GM12873 (cell line): Measurements from ENCODE around the gene SEC24A.

Experiments
- TF ChIP-seq, protein P1 (sequence below): IDR thresholded peaks from 2 replicates; pipeline ENCODE4 v1.5.1; 2012; ENCODE audit warnings: low read depth, mild to moderate bottlenecking, moderate library complexity, low read length, control low read depth; ENCODE audit not compliant: insufficient read depth; ENCODE audit errors: missing control alignments

The SEC24A gene

DNA sequence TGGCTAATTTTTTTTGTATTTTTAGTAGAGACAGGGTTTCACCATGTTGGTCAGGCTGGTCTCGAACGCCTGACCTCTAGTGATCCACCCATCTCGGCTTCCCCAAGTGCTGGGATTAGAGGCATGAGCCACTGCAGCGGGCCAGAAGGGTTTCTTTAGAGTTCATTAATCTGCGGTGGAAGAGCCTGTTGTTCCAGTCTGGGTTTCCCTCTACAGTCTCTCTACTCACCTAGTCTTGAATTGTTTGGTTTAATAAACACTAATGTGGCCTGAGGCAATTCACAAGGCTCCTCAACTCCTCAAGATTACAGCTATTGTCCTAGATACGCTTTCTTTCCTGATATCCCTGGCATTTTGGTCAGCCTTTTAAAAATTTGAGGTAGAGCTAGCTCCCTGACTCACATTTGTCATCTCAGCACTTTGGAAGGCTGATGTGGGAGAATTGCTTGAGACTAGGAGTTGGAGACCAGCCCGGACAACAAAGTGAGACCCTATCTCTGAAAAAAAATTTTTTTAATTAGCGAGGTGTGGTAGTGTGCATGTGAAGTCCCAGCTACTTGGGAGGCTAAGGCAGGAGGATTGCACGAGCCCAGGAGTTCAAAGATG lies 11.4 kb upstream of the SEC24A start:
- TF ChIP-seq, protein P1, sequence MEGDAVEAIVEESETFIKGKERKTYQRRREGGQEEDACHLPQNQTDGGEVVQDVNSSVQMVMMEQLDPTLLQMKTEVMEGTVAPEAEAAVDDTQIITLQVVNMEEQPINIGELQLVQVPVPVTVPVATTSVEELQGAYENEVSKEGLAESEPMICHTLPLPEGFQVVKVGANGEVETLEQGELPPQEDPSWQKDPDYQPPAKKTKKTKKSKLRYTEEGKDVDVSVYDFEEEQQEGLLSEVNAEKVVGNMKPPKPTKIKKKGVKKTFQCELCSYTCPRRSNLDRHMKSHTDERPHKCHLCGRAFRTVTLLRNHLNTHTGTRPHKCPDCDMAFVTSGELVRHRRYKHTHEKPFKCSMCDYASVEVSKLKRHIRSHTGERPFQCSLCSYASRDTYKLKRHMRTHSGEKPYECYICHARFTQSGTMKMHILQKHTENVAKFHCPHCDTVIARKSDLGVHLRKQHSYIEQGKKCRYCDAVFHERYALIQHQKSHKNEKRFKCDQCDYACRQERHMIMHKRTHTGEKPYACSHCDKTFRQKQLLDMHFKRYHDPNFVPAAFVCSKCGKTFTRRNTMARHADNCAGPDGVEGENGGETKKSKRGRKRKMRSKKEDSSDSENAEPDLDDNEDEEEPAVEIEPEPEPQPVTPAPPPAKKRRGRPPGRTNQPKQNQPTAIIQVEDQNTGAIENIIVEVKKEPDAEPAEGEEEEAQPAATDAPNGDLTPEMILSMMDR: no peak

DNA sequence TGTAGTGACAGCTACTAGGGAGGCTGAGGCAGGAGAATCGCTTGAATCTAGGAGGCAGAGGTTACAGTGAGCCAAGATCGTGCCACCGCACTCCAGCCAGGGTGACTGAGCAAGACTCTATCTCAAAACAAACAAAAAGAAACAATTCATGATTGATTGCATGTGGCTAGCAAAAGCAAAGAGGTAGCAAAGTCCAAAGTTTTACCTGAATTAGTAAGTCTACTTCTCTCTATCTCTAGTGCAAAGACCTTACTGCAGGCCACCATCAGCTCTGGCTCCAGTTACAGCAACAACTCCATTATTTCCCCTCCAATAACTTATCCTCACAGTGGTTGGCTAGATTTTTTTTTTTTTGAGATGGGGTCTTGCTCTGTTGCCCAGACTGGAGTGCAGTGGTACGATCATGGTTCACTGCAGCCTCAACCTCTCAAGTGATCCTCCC lies 9.8 kb upstream of the SEC24A start:
- TF ChIP-seq, protein P1: no peak

DNA sequence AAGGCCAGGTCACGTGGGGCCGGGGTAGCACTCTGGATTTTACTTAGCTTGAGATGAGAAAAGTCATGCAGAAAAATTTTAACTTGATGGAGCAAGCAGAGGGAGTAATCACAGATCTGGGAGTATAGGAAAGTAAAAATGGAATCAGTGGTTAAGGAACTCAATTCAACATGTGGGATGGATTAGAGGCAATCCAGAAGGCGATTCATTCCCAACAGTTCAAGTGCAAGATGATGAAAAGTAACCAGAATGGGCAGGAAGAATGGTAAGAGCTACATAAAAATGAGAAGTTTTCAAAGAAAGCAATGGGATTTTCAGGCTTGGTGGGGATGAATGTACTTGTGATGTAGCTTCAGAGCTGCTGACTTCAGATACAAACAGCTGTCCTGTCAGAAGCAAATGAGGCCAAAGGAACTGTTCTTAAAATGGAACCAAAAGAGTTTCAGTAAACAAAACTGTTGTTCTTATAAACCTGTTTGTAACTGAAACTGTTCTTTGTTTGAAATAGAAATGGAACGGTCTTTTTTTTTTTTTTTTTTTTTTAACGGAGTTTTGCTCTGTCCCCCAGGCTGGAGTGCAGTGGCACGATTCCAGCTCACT lies 5.6 kb upstream of the SEC24A start:
- TF ChIP-seq, protein P1: no peak

DNA sequence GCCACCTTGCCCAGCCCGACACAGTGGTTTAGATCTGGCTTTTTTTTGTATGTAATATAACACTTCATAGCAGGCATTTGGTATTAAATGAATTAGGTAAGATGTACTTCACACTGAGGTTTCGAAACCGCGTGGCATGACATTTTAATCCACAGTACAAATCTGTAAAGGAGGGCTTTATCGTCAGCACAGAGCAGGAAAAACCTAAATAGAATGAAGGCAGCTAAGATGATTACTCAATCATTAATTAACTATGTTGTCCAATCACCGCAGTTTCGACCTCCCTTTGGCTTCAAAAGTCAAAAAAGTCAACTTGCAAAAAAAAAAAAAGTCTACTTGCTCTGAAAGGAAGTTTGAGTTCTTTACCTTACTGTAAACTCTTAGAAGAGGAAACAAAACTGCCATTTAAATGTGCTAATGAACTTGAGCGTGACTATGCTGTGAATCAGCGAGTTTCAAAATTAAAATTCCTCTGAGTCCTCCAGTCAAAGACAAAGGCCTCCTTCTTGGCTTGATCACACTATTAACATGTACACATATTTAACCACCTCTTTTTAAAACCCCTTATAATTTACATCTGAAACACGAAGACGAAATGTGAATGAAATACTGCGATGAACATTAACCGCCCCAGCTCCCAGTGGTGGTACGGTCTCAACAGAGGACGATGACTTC lies 698 bp upstream of the SEC24A start:
- TF ChIP-seq, protein P1: no peak

DNA sequence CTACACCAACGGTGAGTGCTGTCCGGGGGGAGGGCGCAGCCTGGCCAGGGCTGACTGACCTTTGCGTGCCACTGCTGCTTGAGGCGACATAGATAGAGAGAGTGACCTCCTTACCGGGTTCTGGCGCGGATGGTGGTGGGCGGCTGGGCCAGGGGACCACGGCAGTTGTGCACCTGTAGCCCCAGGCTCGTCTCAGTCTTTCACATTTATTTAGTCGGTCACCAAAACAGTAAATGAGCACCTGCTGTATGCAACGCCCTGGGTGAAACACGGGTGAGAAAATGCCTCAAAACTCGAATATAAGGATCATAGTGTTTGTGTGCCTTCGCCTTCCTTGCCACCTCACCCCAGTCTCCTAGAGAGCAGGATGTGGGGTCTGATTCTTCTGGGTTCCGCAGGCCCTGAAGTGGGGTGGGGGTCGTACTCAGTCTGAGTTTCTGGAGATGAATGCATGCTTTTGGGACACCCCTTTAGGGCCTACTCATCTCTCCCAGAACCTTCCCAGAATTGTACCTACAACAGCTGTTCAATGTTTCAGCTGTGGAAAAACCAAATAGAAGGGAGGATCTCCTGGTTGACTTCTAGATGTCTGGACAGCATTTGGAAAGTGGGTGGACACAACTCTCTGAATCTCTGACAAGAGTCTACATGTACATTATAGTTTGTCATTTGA lies 714 bp downstream of the SEC24A start:
- TF ChIP-seq, protein P1: no peak

DNA sequence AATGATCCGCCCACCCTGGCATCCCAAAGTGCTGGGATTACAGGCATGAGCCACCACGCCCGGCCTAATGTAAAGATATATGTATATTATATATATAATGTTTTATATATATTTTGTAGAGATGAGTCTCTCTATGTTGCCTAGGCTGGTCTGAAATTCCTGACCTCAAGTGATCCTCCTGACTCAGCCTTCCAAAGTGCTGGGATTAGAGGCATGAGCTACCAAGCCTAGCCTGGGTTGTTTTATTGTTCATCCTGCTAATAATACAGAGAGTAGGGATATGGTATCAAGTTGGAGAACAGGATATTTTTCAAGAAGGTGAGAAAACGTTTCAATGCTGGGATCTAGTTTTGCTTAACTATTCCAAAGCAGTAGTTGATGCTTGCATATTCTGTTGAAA lies 2.9 kb downstream of the SEC24A start:
- TF ChIP-seq, protein P1: no peak

DNA sequence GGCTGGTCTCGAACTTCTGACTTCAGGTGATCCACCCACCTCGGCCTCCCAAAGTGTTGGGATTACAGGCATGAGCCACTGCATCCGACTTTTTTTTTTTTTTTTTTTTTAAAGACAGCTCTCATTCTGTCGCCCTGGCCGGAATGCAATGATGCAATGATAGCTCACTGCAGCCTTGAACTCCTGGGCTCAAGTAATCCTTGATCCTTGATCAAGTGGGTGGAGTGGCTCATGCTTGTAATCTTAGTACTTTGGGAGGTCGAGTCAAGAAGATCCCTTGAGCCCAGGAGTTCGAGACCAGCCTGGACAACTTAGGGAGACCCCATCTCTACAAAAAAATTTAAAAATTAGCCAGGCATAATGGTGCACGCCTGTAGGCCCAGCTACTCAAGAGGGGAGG lies 8.1 kb downstream of the SEC24A start:
- TF ChIP-seq, protein P1: no peak
